SK-N-MC (cell line): Measurements from ENCODE around the gene PPP1R9A.
A peak's percentile ranks its signal among the peaks of the same experiment; 100 is the strongest.

Experiments used
- DNase-seq: peaks from one replicate; pipeline ENCODE4 v3.0.0-alpha.2; 2011; ENCODE audit warnings: low read depth, low spot score
- H3K27ac ChIP-seq: fragments of 200-600 bp; sonication (generic); 2 replicates; pipeline ENCODE4 v1.5.1; 2016; ENCODE audit warnings: mixed run types
- H3K36me3 ChIP-seq: fragments of 200-600 bp; sonication (generic); 2 replicates; pipeline ENCODE4 v1.6.1; 2017; ENCODE audit warnings: antibody characterized with exemption, low read length, mixed read lengths; ENCODE audit not compliant: insufficient read depth
- H3K4me3 ChIP-seq: fragments of 200-600 bp; sonication (generic); 2 replicates; pipeline ENCODE4 v1.5.1; 2016
- H3K9ac ChIP-seq: fragments of 200-600 bp; sonication (generic); 2 replicates; pipeline ENCODE4 v1.8.0; 2017; ENCODE audit warnings: mixed run types, mixed read lengths; ENCODE audit not compliant: insufficient read length
- H3K9me3 ChIP-seq: fragments of 200-600 bp; sonication (generic); 2 replicates; pipeline ENCODE4 v1.6.1; 2017; ENCODE audit warnings: low read depth, mild to moderate bottlenecking, antibody characterized with exemption, low read length, moderate library complexity, mixed read lengths
- EZH2 ChIP-seq: fragments of 200-600 bp; sonication (generic); IDR thresholded peaks from one replicate; pipeline ENCODE4 v1.6.1; 2017; ENCODE audit warnings: antibody characterized with exemption
- FOXP2 ChIP-seq: optimal IDR thresholded peaks from 2 replicates; pipeline ENCODE3; 2011; ENCODE audit warnings: mild to moderate bottlenecking, moderate library complexity; ENCODE audit not compliant: insufficient read depth; ENCODE audit errors: extremely low read length, control extremely low read depth
- POLR2AphosphoS5 ChIP-seq: IDR thresholded peaks from 2 replicates; pipeline ENCODE4 v1.6.1; 2012; ENCODE audit warnings: mild to moderate bottlenecking, low read depth, low read length, borderline replicate concordance

The PPP1R9A gene

DNA sequence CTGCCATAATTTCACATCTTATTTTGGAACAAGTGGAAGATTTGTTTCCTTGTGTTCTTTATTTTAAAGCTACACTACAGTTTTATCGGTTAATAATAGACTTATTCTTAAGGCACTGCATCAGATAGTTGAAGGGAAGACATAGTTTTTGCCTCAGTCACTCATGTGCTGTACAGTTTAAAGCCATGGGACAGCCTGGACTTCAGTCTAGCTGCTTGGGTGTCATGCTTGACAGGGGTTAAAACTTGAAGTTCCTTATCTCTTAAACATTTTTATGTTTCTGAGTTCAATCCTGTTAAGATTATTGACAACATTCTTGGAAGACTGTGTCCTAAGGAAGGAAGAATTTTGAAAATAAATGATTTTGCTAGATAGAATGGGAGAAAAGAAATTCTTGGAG is 49.7 kb downstream of the PPP1R9A start:
- H3K36me3 ChIP-seq: no peaks in the 10 kb centered on the region
- TF ChIP-seq EZH2 (no peak), FOXP2 (no peak), POLR2AphosphoS5 (no peak)
- no peak overlapping the region for H3K27ac ChIP-seq
- no peak for DNase-seq
- no peaks in the 10 kb centered on the region for H3K9me3 ChIP-seq
- H3K4me3 ChIP-seq: no peak overlapping the region
- no peak overlapping the region for H3K9ac ChIP-seq

DNA sequence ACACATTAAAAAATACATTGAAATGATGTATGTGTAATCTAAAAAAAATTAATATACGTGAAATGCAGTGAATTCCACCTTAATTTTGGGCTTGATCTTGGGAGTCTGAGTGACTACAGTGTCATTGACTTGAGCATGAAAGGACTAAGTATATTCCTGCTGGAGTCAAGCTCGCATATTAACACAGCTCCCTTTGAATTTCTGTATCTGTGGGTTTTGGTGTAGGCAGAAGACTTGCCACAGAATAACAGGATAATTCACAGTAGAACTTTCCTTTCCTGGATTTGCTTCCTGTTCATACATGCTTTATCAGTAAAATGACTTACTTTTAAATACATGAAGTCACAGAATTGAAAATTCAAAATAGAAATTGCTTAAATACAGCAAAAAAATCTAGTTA is 55.3 kb downstream of the PPP1R9A start:
- DNase-seq: peak; percentile 20
- Histone ChIP-seq H3K9me3 (no peaks in the 10 kb centered on the region), H3K36me3 (no peaks in the 10 kb centered on the region), H3K27ac (peak overlapping the region; percentile 37; the same call in 1 of the 2 replicates), H3K9ac (peak overlapping the region; percentile 30), H3K4me3 (no peak overlapping the region)
- TF ChIP-seq POLR2AphosphoS5 (no peak), FOXP2 (no peak), EZH2 (no peak)

DNA sequence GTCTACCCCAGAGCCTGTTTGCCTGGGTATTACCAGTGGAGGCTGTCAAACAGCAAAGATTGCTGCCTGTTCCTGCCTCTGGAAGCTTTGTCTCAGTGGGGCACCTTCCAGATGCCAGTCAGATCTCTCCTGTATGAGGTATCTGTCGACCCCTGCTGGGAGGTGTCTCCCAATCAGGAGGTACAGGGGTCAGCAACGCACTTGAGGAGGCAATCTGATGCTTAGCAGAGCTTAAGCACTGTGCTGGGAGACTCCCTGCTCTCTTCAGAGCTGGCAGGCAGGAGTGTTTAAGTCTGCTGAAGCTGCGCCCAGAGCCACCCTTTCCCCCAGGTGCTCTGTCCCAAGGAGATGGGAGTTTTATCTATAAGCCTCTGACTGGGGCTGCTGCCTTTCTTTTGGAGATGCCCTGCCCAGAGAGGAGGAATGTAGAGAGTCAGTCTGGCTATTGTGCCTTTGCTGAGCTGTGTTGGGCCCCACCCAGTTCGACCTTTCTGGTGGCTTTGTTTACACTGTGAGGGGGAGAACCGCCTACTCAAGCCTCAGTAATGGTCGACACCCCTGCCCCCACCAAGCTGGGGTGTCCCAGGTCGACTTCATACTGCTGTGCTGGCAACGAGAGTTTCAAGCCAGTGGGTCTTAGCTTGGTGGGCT is 62.2 kb downstream of the PPP1R9A start:
- TF ChIP-seq POLR2AphosphoS5 (no peak), FOXP2 (no peak), EZH2 (no peak)
- H3K9ac ChIP-seq: no peak overlapping the region
- no peak overlapping the region for H3K4me3 ChIP-seq
- H3K36me3 ChIP-seq: no peaks in the 10 kb centered on the region
- no peak overlapping the region for H3K27ac ChIP-seq
- no peaks in the 10 kb centered on the region for H3K9me3 ChIP-seq
- no peak for DNase-seq

DNA sequence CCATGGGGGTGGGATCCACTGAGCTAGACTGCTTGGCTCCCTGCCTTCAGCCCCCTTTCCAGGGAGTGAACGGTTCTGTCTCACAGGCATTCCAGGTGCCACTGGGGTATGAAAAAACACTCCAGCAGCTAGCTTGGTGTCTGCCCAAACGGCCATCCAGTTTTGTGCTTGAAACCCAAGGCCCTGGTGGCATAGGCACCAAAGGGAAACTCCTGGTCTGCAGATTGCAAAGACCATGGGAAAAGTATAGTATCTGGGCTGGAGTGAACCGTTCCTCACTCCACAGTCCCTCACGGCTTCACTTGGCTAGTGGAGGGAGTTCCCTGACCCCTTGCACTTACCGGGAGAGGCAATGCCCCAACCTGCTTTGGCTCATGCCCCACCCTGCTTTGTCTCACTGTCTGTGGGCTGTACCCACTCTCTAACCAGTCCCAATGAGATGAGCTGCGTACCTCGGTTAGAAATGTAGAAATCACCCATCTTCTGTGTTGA is 62.7 kb downstream of the PPP1R9A start:
- no peaks in the 10 kb centered on the region for H3K9me3 ChIP-seq
- H3K36me3 ChIP-seq: no peaks in the 10 kb centered on the region
- H3K9ac ChIP-seq: no peak overlapping the region
- no peak for DNase-seq
- no peak for TF ChIP-seq FOXP2
- TF ChIP-seq POLR2AphosphoS5: no peak
- no peak for TF ChIP-seq EZH2
- H3K27ac ChIP-seq: no peak overlapping the region
- H3K4me3 ChIP-seq: no peak overlapping the region

DNA sequence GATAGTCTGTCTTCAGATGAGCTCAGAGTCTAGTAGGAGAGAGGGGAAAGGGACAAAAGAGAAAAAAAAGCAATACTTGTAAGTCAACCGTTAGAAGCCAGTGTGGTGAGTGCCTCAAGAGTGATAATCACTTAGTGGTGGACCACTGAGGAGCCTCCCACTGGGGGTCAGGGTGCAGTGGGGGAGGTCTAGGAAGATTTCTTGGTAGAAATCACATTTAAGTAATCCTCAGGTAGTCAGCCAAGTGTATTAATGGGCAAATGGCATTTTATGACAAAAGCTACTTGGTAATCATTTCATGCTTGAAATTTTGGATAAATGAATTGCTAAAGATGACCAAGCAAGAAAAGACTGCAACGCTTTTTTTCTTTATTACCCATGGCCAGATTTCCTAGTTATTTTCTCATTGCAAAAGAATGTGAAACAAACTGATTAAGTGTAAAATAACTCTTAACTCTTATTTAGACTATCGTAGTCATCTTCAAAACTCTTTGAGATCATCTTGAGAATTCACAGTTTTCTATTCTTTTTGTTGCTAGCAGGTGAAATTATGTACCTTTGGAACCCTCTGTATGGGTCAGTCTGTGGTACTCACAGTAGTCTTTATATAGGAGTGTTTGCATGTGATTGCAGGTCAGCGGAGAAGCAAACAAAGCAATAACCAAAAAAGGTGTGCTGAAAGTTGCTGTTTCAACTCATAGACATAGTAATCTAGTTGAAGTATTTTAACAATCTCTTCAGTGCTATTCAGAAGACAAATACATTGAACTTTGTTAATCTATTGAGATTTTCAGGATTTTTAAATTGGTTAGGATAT is 63.9 kb downstream of the PPP1R9A start:
- Histone ChIP-seq H3K9me3 (no peaks in the 10 kb centered on the region), H3K4me3 (no peak overlapping the region), H3K9ac (no peak overlapping the region), H3K27ac (no peak overlapping the region), H3K36me3 (no peaks in the 10 kb centered on the region)
- DNase-seq: no peak
- TF ChIP-seq EZH2: no peak
- no peak for TF ChIP-seq FOXP2
- TF ChIP-seq POLR2AphosphoS5: no peak

DNA sequence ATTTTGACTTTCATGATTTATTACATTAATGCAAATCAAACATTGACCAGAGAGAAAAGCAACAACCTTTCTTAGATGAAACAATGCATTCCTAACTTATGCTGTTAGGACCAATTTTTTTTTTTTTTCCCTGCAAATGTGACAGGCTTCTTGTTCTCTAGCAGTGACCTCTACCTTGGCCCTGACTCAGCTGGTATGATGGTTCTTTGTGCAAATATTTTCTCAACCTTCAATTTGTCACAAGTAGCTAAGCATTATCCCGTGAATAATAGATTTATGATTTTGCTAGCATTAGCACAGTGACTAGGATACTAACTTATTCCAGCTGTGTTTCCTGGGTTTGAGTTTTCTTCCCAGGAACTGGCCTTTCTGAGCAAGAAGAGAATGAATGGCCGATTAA is 64.9 kb downstream of the PPP1R9A start:
- H3K9ac ChIP-seq: no peak overlapping the region
- no peaks in the 10 kb centered on the region for H3K9me3 ChIP-seq
- H3K4me3 ChIP-seq: no peak overlapping the region
- H3K36me3 ChIP-seq: no peaks in the 10 kb centered on the region
- TF ChIP-seq FOXP2 (no peak), EZH2 (no peak)
- DNase-seq: no peak
- no peak overlapping the region for H3K27ac ChIP-seq

DNA sequence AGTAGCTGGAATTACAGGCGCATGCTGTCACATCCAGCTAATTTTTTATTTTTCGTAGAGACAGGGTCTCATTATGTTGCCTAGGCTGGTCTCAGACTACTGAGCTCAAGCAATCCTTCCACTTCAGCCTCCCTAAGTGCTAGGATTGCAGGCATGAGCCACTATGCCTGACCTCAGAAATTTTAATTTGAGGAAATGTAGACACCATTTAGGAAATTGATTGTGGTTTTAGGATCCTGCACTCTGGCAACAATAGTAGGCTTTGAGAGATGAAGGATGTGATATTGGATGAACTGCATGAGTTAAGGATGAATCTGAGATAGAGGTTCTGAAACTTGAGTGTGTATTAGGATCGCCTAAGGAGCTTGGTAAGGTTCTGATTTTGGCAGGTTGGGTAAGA is 66.5 kb downstream of the PPP1R9A start:
- Histone ChIP-seq H3K9me3 (no peaks in the 10 kb centered on the region), H3K36me3 (no peaks in the 10 kb centered on the region), H3K27ac (no peak overlapping the region), H3K9ac (no peak overlapping the region), H3K4me3 (no peak overlapping the region)
- TF ChIP-seq FOXP2 (no peak), EZH2 (no peak), POLR2AphosphoS5 (no peak)
- no peak for DNase-seq

DNA sequence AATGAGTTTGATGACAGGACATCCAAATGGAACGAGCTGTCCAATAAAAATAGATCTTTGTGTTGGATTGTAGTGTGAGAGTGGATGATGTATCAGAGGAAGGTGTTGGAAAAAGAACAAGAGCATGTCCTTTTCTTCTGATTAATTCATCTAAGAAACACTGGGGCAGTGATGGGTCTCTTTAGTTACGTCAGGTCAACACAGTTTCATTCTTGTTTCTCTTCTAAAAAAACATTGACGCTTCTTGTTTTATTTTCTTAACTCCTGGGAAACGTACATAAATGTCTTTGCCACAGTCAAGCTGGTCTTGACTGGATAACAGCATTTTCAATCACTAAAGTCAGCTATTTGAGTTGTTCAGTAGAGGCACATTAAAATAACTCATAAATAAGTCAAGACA is 67.0 kb downstream of the PPP1R9A start:
- no peak for DNase-seq
- Histone ChIP-seq H3K27ac (peak overlapping the region; percentile 9; the same call in 1 of the 2 replicates), H3K36me3 (no peaks in the 10 kb centered on the region), H3K9ac (no peak overlapping the region), H3K9me3 (no peaks in the 10 kb centered on the region), H3K4me3 (no peak overlapping the region)
- TF ChIP-seq EZH2: no peak
- TF ChIP-seq POLR2AphosphoS5: no peak
- TF ChIP-seq FOXP2: no peak
